Measurements from ENCODE around the gene ANKRD27.

DNA sequence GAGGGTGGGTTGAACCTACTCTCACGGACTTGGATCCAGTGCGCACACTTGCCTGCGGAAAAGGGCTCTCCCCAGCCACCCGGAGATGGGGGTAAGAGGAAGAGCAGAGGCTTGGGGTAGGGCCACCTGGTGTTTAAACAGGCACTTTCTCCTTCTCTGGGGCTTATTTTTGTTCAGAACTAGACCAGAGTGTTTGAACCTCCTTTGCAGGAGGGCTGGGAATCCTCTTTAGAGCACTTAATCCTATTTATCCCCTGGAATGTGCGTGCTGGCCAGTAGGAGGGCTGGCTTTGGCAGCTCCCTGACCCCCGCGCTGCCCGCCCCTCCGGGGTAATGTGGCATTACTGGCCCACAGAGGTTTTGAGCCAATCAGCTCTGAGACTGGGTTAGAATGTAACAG lies 2.7 kb upstream of the ANKRD27 start:
- TF ChIP-seq, protein P1, sequence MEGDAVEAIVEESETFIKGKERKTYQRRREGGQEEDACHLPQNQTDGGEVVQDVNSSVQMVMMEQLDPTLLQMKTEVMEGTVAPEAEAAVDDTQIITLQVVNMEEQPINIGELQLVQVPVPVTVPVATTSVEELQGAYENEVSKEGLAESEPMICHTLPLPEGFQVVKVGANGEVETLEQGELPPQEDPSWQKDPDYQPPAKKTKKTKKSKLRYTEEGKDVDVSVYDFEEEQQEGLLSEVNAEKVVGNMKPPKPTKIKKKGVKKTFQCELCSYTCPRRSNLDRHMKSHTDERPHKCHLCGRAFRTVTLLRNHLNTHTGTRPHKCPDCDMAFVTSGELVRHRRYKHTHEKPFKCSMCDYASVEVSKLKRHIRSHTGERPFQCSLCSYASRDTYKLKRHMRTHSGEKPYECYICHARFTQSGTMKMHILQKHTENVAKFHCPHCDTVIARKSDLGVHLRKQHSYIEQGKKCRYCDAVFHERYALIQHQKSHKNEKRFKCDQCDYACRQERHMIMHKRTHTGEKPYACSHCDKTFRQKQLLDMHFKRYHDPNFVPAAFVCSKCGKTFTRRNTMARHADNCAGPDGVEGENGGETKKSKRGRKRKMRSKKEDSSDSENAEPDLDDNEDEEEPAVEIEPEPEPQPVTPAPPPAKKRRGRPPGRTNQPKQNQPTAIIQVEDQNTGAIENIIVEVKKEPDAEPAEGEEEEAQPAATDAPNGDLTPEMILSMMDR (IDR thresholded peaks at IDR 0.05; ENCODE audit: insufficient read depth, low read depth, low read length): no peak
- no peak for TF ChIP-seq EZH2 (IDR thresholded peaks at IDR 0.05; ENCODE audit: insufficient read depth, low read length)

All from astrocyte (in vitro differentiated cells and primary cell).